SKM-1 treated with dmso at 0.1 percent for 144 hours (cell line): Measurements from ENCODE around the gene CRACR2B.

Experiments used
- DNase-seq: peaks from one replicate; lab custom pipeline; 2025; ENCODE audit not compliant: unreplicated experiment; lab: John Stamatoyannopoulos, UW

CRACR2B gene

DNA sequence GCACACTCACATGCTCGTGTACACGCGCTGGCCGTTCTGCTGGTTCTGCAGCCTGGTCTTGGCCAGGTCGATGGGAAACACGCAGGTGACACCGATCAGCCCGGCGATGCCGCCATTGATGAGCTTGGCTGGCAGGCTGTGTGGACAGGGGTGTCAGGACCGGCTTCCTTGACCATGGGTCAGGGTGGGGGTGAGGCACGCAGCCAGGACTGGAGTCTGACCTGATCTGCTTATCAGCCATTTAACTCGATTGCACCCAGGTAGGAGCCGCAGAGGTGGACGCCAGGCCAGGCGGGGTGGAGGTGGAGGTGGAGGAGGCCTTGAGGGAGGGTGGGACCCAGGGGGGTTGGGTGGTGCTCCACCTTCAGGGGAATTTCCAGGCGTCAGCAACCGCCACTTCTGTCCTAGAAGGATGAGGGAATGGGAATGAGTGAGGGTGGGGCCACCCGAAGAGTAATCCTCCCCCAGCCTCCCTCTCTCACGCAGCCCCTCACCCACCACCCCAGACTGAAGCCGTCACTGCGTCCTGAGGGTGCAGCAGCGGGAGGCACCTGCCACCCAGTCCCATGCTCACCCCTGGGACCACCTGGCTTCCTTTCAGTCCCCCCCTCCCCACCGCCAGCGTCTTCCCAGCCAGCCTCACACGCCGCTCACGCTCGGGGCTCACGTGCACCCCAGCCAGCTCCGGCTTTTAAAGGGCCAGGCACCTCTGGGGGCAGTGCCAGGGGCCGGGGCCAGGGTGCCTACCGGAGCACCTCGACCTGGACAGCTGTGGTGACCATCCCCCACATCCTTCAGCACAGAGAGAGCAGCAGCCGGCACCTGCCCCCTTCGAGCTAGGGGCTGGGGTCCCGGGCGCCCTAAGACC is 32.7 kb upstream of the CRACR2B start:
- DNase-seq: no peak

DNA sequence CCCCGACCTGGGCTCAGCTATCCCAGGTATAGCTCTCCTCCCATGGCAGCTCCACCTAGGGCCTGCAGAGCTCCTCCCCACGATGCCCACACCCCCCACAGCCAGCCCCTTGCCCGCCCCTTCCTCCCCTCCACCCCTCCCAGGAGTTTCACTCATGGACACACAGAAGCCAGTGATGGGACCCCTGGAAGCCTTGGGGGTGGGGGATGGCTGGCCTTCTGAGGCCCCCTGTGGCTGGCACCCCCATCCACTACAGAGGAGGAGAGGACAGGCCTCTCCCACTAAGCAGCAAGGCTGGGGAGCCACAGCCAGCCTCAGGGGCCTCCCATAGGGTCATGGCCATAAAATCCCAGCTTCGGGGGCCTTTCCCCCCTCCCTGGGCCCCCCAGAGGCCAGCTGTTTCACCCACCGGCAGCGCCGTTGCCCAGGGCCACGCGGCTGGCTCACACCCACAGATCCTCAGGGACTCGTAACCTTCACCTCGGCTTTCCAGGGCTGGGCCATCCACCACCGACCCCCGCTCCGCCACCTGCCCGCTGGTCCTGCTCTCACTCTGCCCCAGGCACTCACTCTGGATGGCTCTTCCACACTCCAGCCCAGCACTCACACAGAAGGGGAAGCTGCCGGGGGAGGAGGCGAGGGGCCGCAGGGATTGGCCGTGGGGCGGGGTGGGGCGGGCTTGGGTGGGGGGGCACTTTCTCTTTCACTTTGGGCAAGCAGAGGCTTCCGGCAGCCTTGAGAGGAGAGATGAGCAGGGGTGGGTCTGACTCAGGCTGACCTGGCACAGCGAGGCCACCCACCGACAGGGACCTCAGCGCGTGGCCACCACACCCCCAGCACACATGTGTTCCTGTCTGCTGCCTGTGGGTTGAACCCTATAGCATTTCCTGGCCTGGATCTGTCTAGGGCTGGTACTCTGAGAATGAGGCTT is 31.8 kb upstream of the CRACR2B start:
- peak; percentile 85 for DNase-seq

DNA sequence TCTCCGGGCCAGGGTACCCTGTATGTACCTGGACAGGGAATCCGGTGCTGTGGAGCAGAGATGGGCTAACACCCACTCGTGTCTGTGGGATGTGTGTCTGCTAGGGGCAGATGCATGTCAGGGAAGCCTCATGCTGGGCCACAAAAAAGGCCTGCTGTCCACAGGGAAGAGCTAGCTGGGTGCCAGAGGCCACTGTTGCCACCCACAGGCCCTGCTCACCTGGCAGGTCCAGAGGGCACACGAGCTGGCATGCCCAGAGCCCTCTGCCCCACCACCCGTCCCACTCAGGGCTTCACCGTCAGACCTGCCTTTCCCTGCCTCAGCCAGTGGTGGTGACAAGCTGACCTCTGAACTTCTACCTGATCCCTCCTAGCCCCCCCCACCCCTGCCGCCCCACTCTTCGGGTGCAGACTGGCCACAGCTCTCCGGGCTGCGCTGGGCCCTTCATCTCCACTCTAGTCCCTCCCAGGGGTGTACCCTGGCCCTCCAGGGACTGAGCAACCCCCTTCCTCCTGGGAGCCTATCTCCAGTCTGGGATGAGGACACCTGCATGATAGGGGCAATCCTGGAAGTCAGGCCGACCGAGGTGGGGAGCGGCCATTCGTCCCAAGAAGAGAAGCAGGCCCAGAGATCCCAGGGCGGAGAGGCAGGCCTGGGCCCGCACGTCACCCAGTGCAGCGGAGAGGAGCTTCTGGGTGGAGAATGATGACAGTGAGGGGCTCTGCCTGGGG is 31.0 kb upstream of the CRACR2B start:
- no peak for DNase-seq

DNA sequence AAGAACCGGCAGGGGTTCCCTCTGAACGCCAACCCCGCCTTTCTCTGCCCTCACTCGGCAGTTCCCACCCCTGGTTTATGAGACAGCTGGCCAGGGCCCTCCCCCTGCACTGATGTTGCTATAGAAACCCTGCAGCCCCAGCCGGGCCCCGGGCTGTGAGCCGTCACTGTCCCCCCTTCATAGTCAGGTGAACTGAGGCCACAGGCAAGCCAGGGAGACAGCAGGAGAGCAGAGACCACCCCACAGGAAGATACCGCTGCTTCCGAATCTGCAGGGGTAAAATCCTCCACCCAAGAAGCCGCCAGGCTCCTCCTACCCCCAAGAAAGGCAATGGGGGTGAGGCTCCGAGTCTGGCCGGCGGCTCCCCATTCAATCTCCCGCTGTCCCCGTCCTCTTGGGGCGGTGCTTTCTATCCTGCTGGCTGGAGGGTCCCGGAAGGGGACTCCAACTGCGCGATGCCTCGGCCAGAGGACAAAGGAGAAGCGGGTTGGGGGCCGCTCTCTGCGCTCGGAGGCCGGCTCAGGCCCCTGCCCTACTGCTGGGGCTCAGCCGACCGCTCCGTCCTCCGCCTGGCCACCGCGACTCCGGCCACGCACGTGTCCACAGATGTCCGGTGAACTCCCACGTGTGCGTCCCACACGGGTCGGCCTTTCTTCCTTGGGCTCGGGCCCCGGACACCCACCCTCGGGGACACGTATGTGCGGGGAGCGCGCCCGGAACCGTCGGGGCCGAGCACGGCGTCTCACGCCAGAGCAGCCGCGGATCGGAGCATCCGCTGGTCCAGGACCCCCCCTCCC is 30.2 kb upstream of the CRACR2B start:
- DNase-seq: peak; percentile 64

DNA sequence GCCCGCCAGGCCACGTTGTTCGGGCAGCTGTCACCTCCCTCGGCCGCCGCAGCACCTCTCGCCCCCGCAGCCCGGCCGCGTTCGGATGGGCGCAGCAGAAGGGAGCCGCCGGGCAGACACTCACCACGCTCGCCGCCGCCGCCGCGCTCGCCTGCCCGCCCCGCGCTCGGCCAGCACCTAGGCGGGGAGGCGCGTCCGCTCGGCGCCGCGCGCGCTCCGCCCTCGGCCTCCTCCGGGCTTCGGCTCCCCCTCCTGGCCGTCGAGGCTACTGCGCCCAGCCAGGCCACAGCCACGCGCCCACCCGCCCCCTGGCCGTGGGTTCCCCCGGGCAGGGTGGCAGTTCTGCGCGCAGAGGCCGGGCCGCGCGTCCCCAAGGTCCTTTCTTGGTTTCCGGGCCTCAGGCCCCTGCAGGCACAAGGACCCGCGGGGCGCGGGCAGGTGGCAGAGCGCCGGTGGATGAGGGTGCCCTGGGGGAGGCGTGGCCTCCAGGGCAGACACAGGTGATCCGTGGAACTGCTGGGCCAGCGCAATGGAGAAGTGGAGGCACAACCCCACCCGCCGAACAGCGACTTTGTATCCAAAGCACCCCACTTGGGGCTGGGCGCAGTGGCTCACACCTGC is 29.5 kb upstream of the CRACR2B start, which contains the start of gene SLC25A22:
TSS of gene SLC25A22 (minus strand) at position 189 of the 621 bp plus-strand sequence. CDS start 3,275 bp downstream, outside the sequence.
- DNase-seq: peak; percentile 74

DNA sequence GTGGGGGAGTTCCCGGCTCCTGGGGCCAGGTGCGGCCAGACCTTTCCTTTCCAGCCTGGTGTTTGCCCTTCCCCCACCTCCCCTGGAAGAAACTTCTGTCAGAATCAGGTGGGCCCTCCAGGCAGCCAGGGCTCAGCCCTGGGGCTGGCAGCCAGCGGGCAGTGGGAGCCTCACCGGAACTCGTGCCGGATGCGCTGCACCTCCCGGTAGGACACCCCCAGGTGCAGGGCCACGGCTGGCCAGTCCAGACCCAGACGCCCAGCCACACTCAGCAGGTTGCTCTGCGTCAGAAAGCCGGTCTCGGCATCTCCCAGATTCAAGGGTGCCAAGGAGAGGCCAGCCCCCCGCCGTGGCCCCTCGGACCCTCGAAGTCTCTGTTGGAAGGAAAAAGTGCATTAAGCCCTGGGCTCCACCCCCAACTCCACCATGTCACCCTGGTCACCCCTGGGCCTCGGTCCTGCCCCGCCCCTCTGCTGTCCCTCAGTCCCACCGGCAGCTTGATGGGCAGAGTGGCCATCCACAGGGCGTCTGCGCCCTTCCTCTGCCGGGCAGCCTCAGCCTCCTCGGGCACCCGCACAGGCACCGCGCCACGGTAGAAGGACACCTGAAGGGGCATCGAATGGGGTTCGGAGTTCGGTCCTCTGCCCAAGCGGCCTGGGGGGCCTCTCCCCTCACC is 27.9 kb upstream of the CRACR2B start:
- DNase-seq: no peak

DNA sequence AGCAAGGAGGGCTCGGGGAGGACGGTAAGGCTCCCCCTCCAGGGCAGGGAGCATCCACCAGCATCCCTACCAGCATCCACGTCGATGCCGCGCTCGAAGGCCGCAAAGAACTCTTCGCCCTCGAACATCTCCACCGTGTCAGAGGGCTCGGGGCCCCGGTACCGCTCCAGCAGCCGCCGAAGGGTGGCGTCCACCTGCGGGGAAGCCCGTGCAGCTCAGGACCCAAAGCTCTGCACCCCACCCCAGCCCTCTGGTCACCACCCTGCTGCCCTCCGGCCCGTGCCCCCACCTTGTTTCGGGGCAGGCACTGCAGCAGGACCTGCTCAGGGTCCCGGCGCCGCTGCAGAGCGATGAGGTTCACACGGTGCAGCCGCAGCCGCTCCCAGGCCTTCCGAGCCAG is 27.2 kb upstream of the CRACR2B start:
- no peak for DNase-seq

DNA sequence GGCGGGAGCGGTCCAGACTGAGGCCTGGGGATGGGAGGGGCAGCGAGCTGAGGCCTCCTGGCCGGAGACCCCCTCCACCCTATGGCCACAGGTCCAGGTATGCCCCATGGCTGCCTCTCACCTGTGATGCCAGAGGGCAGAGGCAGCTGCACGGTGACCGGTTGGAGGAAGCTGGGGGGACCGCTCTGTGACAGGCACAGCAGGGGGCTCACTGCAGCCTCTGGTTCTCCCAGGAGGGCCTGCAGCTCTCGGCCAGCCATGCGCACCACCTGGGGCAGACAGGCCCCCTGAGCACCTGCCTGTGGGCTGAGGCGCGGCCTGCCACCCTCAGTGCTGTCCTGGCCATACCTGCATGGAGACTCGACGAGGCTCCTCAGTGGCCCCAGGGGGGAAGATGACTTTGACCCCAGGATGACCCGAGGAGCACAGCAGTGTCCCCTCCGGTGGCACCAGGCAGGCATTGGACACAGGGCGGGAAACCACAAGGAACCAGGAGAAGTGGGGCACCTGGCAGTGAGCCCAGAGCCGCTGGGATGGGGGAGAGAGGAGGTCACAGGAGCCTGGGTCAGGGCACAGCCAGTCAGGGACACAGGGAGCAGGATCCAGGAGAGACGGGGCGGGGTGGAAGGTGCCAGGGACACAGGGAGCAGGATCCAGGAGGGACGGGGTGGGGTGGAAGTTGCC is 26.5 kb upstream of the CRACR2B start:
- no peak for DNase-seq

DNA sequence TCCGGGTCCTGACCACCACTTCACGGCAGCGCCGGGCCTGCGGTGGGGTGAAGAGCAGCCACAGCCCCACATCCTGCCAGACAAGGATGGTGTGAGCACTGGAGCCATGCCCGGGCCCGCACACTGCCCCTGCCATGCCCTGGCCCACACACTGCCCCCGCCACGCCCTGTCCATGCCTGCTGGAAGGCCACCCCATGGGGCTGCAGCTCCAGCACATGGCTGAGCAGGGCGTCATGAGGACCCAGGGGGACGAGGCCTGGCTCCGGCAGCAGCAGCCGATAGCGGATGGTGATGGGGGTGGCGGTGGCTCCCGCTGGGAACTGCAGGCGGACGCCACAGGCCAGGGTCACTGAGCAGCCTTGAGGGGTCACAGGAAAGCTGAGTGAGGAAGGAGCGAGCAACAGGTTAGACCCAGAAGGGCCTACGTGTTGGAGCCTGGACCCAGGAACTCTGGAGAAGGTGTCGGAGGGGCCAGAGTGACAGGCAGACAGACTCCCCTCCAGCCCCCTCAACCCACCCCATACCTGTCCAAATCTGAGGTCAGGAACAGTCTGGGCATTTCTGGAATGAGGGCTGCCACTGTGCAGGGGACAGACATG is 25.6 kb upstream of the CRACR2B start:
- no peak for DNase-seq

DNA sequence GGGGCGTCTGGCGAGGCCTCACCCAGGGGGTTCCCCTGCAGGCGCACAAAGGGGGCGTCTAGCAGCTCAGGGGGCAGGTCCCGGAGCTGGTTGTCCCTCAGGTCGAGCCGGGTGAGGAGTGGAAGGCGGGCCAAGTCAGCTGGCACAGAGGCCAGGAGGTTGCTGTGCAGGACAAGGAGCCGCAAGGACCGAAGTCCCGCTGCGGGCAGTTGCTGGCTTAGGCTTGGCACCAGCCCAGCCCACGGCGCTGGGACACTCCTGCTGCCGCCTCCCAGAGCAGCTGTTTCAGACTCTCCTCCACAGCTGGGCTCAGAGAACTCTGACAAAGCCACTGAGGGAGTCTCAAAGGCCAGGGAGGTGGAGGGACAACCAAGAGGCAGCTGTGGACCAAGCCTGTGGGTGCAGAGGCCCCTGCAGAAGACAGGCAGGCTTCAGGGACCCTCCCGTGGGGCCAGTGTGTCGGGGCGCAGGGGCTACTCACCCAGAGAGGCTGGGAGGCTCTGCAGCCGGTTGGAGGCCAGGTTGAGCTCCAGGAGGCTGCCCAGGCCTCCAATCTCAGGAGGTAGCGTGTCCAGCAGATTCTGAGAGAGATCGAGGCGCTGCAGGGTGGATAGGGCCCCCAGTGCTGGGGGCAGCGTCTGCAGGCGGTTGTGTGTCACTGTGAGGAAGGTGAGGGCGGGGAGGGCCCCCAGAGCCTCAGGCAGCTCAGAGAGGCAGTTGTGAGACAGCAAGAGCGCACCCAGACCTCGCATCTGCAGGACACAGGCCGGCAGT is 24.8 kb upstream of the CRACR2B start:
- DNase-seq: no peak

DNA sequence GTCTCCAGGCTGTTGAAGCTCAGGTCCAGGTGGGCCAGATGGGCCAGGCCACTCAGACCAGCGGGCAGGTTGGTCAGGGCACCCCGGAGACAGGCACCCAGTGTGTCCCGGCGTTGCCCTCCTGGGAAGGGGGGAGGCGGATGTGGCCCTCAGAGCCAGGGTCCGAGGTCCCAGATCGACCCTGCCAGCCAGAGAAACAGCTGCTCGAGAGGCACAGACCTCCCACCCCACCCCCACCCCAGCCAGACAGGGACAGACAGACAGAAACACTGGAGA is 24.3 kb upstream of the CRACR2B start:
- DNase-seq: no peak

DNA sequence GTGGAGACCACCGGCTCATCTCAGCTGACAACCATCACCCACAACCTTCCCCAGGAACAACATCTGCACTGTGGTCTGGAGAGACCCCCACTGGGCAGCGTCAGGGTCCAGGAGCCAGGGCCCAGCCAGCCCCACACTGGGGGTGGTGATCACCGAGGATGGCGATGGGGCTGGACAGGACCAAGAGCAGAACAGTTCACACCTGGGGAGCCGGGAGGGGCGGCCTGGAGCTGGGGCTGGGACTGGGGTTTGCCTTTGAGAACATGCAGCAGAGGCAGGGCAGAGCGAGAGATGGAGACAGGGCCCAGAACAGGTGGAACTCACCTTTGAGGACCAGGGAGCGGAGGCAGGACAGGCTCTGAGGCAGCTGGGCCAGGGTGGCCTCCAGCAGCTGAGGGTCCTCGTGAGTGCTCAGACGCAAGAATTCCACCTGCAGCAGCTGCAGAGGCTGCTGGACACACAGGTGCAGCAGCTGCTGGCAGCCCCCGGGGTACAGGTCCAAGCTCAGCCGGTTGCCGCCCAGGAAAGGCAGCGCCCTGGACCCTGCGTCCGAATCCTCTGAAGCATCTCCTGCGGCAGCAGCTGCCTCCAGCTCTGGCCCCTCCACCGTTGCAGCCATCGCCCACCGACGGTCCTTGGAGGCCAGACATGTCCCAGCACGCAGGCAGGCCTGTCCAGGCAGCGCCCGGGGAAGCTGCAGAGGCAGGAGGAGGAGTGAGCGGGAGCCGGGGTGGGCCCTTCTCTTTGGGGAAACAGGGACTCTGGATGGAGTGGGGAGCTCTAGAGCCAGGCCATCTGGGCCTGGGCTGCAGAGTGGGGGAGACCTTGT is 23.7 kb upstream of the CRACR2B start:
- DNase-seq: no peak

DNA sequence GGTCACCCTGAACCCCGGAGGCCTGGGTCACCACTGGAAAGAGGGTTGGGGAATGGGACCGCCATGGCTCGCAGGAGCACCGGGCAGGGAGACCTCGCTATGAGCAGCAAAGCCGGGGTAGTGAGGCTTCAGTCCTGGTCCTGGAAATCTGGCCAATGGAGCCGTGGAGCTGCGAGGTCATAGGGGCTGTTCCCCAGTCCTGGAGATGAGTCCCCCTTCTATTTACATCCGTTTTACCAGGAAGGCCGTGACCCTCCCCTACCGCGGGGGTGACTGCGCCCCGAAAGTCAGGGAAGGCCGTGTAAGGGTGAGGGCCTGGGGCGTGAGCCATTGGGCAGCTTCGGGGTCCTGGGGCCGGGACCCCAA is 23.1 kb upstream of the CRACR2B start:
- DNase-seq: no peak

DNA sequence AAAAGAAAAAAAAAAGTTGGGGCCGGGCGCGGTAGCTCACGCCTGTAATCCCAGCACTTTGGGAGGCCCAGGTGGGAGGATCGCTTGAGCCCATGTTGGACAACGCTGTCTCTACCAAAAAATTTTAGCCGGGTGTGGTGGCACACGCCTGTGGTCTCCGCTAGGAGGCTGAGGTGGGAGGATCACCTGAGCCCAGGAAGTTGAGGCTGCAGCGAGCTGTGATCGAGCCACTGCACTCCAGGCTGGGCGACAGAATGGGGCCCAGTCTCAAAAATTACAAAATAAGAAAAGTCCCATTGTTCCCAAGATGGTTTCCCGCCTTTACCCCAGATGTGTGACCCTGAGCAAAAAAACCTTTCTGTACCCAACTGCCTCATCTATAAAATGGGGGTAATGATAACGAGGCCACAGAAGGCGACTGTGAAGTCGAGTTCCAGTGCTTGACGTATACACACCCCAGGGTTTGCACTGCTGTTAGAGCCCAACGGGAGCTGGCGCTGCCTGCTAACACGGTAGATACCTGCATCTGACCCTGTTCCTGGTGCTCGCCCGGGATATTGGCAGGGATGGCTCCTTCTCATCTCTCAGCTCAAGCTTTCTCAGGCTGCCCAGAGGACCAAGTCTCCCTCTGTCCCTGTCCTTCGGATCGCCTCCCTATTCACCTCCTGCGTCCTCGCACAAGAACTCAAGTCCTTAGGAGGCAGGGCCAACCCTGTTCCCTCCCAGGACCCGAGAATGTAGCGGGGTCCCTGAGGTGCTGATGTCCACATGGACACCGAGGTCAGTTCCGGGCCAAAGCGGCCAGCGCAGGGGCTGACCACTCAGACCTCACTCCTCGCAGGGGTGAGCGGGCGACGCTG is 19.1 kb upstream of the CRACR2B start:
- no peak for DNase-seq

DNA sequence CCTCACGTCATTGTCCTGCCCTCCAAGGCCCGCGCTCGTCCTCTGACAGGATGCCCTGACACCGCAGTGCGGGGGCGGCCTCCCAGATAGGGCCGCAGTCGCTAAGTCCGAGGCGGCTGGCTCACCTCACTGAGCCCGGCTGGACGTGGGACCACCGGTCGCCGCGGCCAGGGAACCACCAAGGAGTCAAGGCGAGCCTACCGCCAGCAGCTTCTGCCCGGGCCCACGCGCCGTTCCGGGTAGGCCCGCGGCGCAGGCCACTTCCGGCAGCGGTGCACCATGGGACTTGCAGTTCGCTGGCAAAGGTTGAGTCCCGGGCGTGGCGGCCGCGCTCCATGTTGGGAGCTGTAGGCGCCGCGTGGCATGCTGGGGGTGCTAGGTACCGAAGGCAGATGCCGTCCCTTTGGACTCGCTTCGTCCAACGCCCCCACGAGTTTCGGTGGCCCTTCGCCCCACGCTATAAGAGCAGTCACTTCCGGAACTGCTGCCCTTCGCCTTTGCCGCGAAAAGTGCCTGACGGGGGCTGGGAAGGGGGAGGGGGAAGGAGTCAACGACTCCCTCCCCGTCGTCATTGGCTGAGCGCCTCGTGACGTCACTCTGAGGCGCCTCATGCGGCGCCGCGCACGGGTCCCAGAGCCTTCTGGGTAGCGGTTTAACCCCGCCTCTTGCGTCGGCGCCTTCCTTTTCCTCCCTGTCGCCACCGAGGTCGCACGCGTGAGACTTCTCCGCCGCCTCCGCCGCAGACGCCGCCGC is 18.3 kb upstream of the CRACR2B start, which contains the start of gene RPLP2:
TSS of gene RPLP2 (plus strand) at position 681 of the 753 bp plus-strand sequence. CDS start 268 bp downstream, outside the sequence.
- DNase-seq: peak; percentile 91
